NB4 (cell line): ENCODE measurements around the gene ZNF440.

Experiments used
- MAX ChIP-seq: IDR thresholded peaks from 2 replicates; pipeline ENCODE4 v1.6.1; 2011; ENCODE audit warnings: low read depth, low read length
- POLR2A ChIP-seq: IDR thresholded peaks from 2 replicates; pipeline ENCODE4 v1.6.1; 2011; ENCODE audit warnings: mild to moderate bottlenecking; ENCODE audit not compliant: insufficient read length; ENCODE audit errors: extremely low read depth
- TF ChIP-seq, protein P1 (sequence below): IDR thresholded peaks from one replicate; pipeline ENCODE4 v1.5.1; 2012; ENCODE audit warnings: low read depth, low read length

GRCh38 chr19:11798391-11799330 lies 15.4 kb upstream of the ZNF440 start, which contains the start of gene ZNF491:
- TF ChIP-seq, protein P1, sequence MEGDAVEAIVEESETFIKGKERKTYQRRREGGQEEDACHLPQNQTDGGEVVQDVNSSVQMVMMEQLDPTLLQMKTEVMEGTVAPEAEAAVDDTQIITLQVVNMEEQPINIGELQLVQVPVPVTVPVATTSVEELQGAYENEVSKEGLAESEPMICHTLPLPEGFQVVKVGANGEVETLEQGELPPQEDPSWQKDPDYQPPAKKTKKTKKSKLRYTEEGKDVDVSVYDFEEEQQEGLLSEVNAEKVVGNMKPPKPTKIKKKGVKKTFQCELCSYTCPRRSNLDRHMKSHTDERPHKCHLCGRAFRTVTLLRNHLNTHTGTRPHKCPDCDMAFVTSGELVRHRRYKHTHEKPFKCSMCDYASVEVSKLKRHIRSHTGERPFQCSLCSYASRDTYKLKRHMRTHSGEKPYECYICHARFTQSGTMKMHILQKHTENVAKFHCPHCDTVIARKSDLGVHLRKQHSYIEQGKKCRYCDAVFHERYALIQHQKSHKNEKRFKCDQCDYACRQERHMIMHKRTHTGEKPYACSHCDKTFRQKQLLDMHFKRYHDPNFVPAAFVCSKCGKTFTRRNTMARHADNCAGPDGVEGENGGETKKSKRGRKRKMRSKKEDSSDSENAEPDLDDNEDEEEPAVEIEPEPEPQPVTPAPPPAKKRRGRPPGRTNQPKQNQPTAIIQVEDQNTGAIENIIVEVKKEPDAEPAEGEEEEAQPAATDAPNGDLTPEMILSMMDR: peak; percentile 5
- TF ChIP-seq POLR2A (no peak), MAX (no peak)
